PC-3 (cell line): Measurements from ENCODE around the gene ASB18. TPM values are rescaled to one million over a fixed set of nuclear protein-coding genes. Genes with fewer than 3 reads are reported as not detected.

Experiments
- ATAC-seq: fragments of 200-7000 bp; cut with Tn5 transposase; 2 replicates; pipeline ENCODE4 v1.9.1; 2020; ENCODE audit warnings: mild to moderate bottlenecking, moderate library complexity
- BruUV-seq: library from RNA; stranded (reverse); fragments of 400-500 nt; replicated peaks from 2 replicates; lab custom pipeline; 2021; lab: Mats Ljungman, UMichigan
- CTCF ChIA-PET: fragments of 300-600 bp; sonication (Branson Sonifier 250); formaldehyde crosslinking; loops from one replicate; lab custom pipeline; 2022; ENCODE audit warnings: antibody characterized with exemption; lab: Charles Lee
- POLR2A ChIA-PET: fragments of 300-600 bp; sonication (Branson Sonifier 250); formaldehyde crosslinking; loops from one replicate; lab custom pipeline; 2022; ENCODE audit warnings: antibody characterized with exemption; ENCODE audit not compliant: unreplicated experiment; lab: Charles Lee
- DNase-seq: peaks from one replicate; pipeline ENCODE4 v3.0.0-alpha.2; 2015
- H2AFZ ChIP-seq: fragments of 300-600 bp; sonication (generic); 2 replicates; pipeline ENCODE4 v1.6.0; 2016; ENCODE audit warnings: antibody characterized with exemption, low read length
- H3F3A ChIP-seq: fragments of 300-600 bp; sonication (generic); one replicate; pipeline ENCODE4 v1.6.0; 2017; ENCODE audit warnings: antibody characterized with exemption, low read length, control low read depth, mild to moderate bottlenecking; ENCODE audit not compliant: unreplicated experiment
- H3K27ac ChIP-seq: fragments of 300-600 bp; sonication (generic); 2 replicates; pipeline ENCODE4 v1.5.1; 2016; ENCODE audit warnings: mild to moderate bottlenecking, low read length
- H3K27me3 ChIP-seq: fragments of 300-600 bp; sonication (generic); 2 replicates; pipeline ENCODE4 v1.6.1; 2016; ENCODE audit warnings: low read length, mixed read lengths
- H3K36me3 ChIP-seq: fragments of 300-600 bp; sonication (generic); 2 replicates; pipeline ENCODE4 v1.6.1; 2016; ENCODE audit warnings: low read depth, mixed run types, low read length, mixed read lengths
- H3K4me1 ChIP-seq: fragments of 300-600 bp; sonication (generic); 2 replicates; pipeline ENCODE4 v1.5.1; 2016; ENCODE audit warnings: low read length; ENCODE audit not compliant: insufficient read depth
- H3K4me2 ChIP-seq: fragments of 300-600 bp; sonication (generic); 2 replicates; pipeline ENCODE4 v1.6.0; 2016; ENCODE audit warnings: low read length
- H3K4me3 ChIP-seq: fragments of 300-600 bp; sonication (generic); 2 replicates; pipeline ENCODE4 v1.5.1; 2016; ENCODE audit warnings: mild to moderate bottlenecking, low read length, mixed read lengths
- H3K79me2 ChIP-seq: fragments of 300-600 bp; sonication (generic); 2 replicates; pipeline ENCODE4 v1.6.1; 2017; ENCODE audit warnings: low read length, mixed read lengths
- H3K9ac ChIP-seq: fragments of 300-600 bp; sonication (generic); 2 replicates; pipeline ENCODE4 v1.6.0; 2016; ENCODE audit warnings: mild to moderate bottlenecking, low read length
- H3K9me2 ChIP-seq: fragments of 300-600 bp; sonication (generic); replicated peaks from 2 replicates; pipeline ENCODE4 v1.6.1; 2016; ENCODE audit warnings: mixed run types, low read length, mixed read lengths
- H3K9me3 ChIP-seq: fragments of 300-600 bp; sonication (generic); 2 replicates; pipeline ENCODE4 v1.6.1; 2016; ENCODE audit warnings: low read length, mixed read lengths
- H4K20me1 ChIP-seq: fragments of 300-600 bp; sonication (generic); 2 replicates; pipeline ENCODE4 v1.6.1; 2016; ENCODE audit warnings: low read length, mixed read lengths
- CTCF ChIP-seq: fragments of 300-600 bp; sonication (generic); conservative IDR thresholded peaks from 2 replicates; pipeline ENCODE4 v1.5.1; 2017; ENCODE audit warnings: antibody characterized with exemption, low read depth, mild to moderate bottlenecking, low read length
- EZH2 ChIP-seq: fragments of 300-600 bp; sonication (generic); IDR thresholded peaks from one replicate; pipeline ENCODE4 v1.6.1; 2017; ENCODE audit warnings: antibody characterized with exemption, mild to moderate bottlenecking, low read length; ENCODE audit not compliant: unreplicated experiment
- EZH2phosphoT487 ChIP-seq: fragments of 300-600 bp; sonication (generic); IDR thresholded peaks from 2 replicates; pipeline ENCODE4 v1.6.1; 2018; ENCODE audit warnings: mild to moderate bottlenecking, antibody characterized with exemption, low read length, borderline replicate concordance
- intact Hi-C: fragments of 100-400 bp; cut with micrococcal nuclease; formaldehyde crosslinking; loops from 2 replicates; pipeline ENCODE4 v1.9.0; 2023
- total RNA-seq: library from RNA; depleted of rRNA; stranded (reverse); fragments of >200 nt; gene quantifications from 2 replicates; pipeline ENCODE4 v1.2.3, GENCODE V29; 2014

The ASB18 gene
- total RNA-seq, 1 experiment from 2014 or later = 0.15 TPM

- no peak for DNase-seq
- POLR2A ChIA-PET = no interaction called here
- no peak overlapping the region for H3K4me3 ChIP-seq
- no peak overlapping the region for H3K27ac ChIP-seq
- H2AFZ ChIP-seq = no peak overlapping the region
- intact Hi-C loops = no loop called here
- ATAC-seq = no peak; the same call in 1 of the 2 replicates
- no peaks in the 10 kb centered on the region for H3K9me3 ChIP-seq
- H3K9me2 ChIP-seq = no peaks in the 10 kb centered on the region
- H3F3A ChIP-seq = no peaks in the 10 kb centered on the region
- no peaks in the 10 kb centered on the region for H3K27me3 ChIP-seq
- H3K79me2 ChIP-seq = no peaks in the 10 kb centered on the region
- no peak overlapping the region for H3K4me2 ChIP-seq
- H4K20me1 ChIP-seq = no peaks in the 10 kb centered on the region
- no TSS peak for BruUV-seq
- no peaks in the 10 kb centered on the region for H3K4me1 ChIP-seq
- no peak overlapping the region for H3K9ac ChIP-seq
- TF ChIP-seq CTCF (no peak), EZH2 (no peak)
- no peaks in the 10 kb centered on the region for H3K36me3 ChIP-seq
- CTCF ChIA-PET = no interaction called here
Measured at GRCh38 chr2:236236559-236237452, 27.4 kb downstream of the ASB18 start.

GRCh38 chr2:236229186-236229585 is 35.0 kb downstream of the ASB18 start:
- Histone ChIP-seq H3K9me2 (no peaks in the 10 kb centered on the region), H3K9ac (no peak overlapping the region), H4K20me1 (no peaks in the 10 kb centered on the region), H3K4me1 (no peaks in the 10 kb centered on the region), H3F3A (no peaks in the 10 kb centered on the region), H3K79me2 (no peaks in the 10 kb centered on the region), H3K36me3 (no peaks in the 10 kb centered on the region; the same call in 1 of the 2 replicates), H3K4me3 (no peak overlapping the region), H3K27me3 (no peaks in the 10 kb centered on the region), H3K4me2 (no peak overlapping the region), H2AFZ (no peak overlapping the region), H3K27ac (no peak overlapping the region), H3K9me3 (no peaks in the 10 kb centered on the region)
- POLR2A ChIA-PET = no interaction called here
- no TSS peak for BruUV-seq
- ATAC-seq (no peak), DNase-seq (no peak)
- intact Hi-C loops = loop anchor here (10.0 kb wide), 1 partner anchor 56 kb away; no protein-coding TSS in a partner anchor
- CTCF ChIA-PET = no interaction called here
- TF ChIP-seq EZH2phosphoT487 = no peak
- TF ChIP-seq CTCF = no peak
- no peak for TF ChIP-seq EZH2

- Histone ChIP-seq H3K9me3 (no peaks in the 10 kb centered on the region), H3K36me3 (0 out of 2 replicates have a peak, but pooled peaks cover 6% of the 10 kb centered on the region), H3K4me1 (no peaks in the 10 kb centered on the region), H3K27me3 (no peaks in the 10 kb centered on the region), H2AFZ (no peak overlapping the region), H3K27ac (no peak overlapping the region), H3K9me2 (no peaks in the 10 kb centered on the region), H3K4me3 (no peak overlapping the region), H3F3A (no peaks in the 10 kb centered on the region), H4K20me1 (no peaks in the 10 kb centered on the region), H3K9ac (no peak overlapping the region), H3K4me2 (no peak overlapping the region), H3K79me2 (no peaks in the 10 kb centered on the region)
- ATAC-seq = no peak
- TF ChIP-seq EZH2 = no peak
- TF ChIP-seq CTCF = no peak
- no peak for TF ChIP-seq EZH2phosphoT487
- BruUV-seq = no TSS peak
- intact Hi-C loops = loop anchor here (10.0 kb wide), 1 partner anchor 61 kb away; no protein-coding TSS in a partner anchor
- no peak for DNase-seq
- ChIA-PET POLR2A (no interaction called here), CTCF (no interaction called here)
Measured at GRCh38 chr2:236223675-236224074, 40.5 kb downstream of the ASB18 start.
